ENCODE data around the gene DPCD. TPM values are rescaled to one million over a fixed set of nuclear protein-coding genes. Genes with fewer than 3 reads are reported as not detected.

Gene DPCD
- total and polyA plus RNA-seq, 10 of the 15 experiments (the other 5 are each of a cell fraction or from before 2014, with no cell fraction given): 9.7 to 50.9 (median 26.3) TPM

- Histone ChIP-seq H2AFZ (ENCODE audit: control insufficient read depth, low read depth, low read length) (no peak overlapping the region), H3K27me3 (replicated peaks in 1 of 2; ENCODE audit: control insufficient read depth in 2 of 2, insufficient read depth in 2 of 2, low read length in 1 of 2) (no peaks in the 10 kb centered on the region), H4K20me1 (ENCODE audit: control insufficient read depth, insufficient read depth) (no peaks in the 10 kb centered on the region), H3K4me3 (no peak overlapping the region), H3K79me2 (ENCODE audit: control insufficient read depth, insufficient read depth, low read length) (no peaks in the 10 kb centered on the region), H3K36me3 (ENCODE audit: control insufficient read depth in 2 of 2, insufficient read depth in 2 of 2, low read length in 1 of 2) (peaks cover 2 to 12% of the 10 kb centered on the region in 2 experiments; a peak in 3 of 4 replicates), H3K27ac (ENCODE audit: control insufficient read depth, insufficient read depth) (peak overlapping the region; percentile 62), H3K9me3 (replicated peaks; ENCODE audit: control insufficient read depth, insufficient read depth, low read length) (no peaks in the 10 kb centered on the region), H3K4me1 (ENCODE audit: control insufficient read depth, insufficient read depth, low read length) (peaks cover 19% of the 10 kb centered on the region), H3K4me2 (ENCODE audit: control insufficient read depth, insufficient read depth) (no peak overlapping the region; the same call in 1 of the 2 replicates), H3K9ac (ENCODE audit: control insufficient read depth, insufficient read depth, low read length) (no peak overlapping the region)
- WGBS (ENCODE audit: insufficient coverage, insufficient replicate concordance, low lambda C conversion rate, missing lambda C conversion rate): 81% methylated on average over 9 of the region's 9 CpGs
- ChIA-PET CTCF (interaction anchor here (0.6 to 4.2 kb wide), 8 partner anchors 12 to 166 kb away, joined by 3 to 38 read pairs (median 4); partner anchors contain the start of gene NPM3), POLR2A (interaction anchor here (0.6 kb wide), 1 partner anchor 817 kb away, joined by 3 read pairs; no protein-coding TSS in a partner anchor), RAD21 (ENCODE audit: unreplicated experiment) (interaction anchor here (1.0 to 3.6 kb wide), 7 partner anchors 13 to 167 kb away, joined by 4 to 17 read pairs (median 5); partner anchors contain the start of genes DPCD, NPM3 and POLL), SMC1A (ENCODE audit: uncharacterized antibody, unreplicated experiment) (interaction anchor here (0.7 to 1.9 kb wide), 4 partner anchors 54 to 165 kb away, joined by 3 to 9 read pairs (median 4); no protein-coding TSS in a partner anchor)
- ATAC-seq: no peak
- in situ Hi-C loops (cut with MboI): no loop called here
- BruUV-seq (replicated peaks): no TSS peak
- TF ChIP-seq IKZF1 (conservative IDR thresholded peaks at IDR 0.05): no peak
- TF ChIP-seq BCL3 (IDR thresholded peaks at IDR 0.05; ENCODE audit: borderline replicate concordance, insufficient read depth, low read depth, low read length, poor library complexity, severe bottlenecking): no peak
- no peak for TF ChIP-seq NRF1 (conservative IDR thresholded peaks at IDR 0.05; ENCODE audit: low read depth, low read length)
- TF ChIP-seq NFYB (IDR thresholded peaks at IDR 0.05; ENCODE audit: insufficient read depth, low read depth, low read length): no peak
- no peak for TF ChIP-seq EP300 (IDR thresholded peaks at IDR 0.05; ENCODE audit: borderline replicate concordance in 1 of 2, control insufficient read depth in 1 of 2, low read depth in 2 of 2, low read length in 2 of 2)
- no peak for TF ChIP-seq RUNX3 (IDR thresholded peaks at IDR 0.05; ENCODE audit: low read length)
- no peak for TF ChIP-seq ZNF217 (IDR thresholded peaks at IDR 0.05)
- TF ChIP-seq HCFC1 (IDR thresholded peaks at IDR 0.05; ENCODE audit: low read length): no peak
- no peak for TF ChIP-seq ZBTB33 (IDR thresholded peaks at IDR 0.05)
- no peak for TF ChIP-seq ZNF384 (IDR thresholded peaks at IDR 0.05; ENCODE audit: borderline replicate concordance, low read depth, low read length)
- intact Hi-C loops (cut with micrococcal nuclease; ENCODE audit: unreplicated experiment): no loop called here
- DNase-seq (ENCODE audit: low read depth, low spot score): no peak
- FAIRE-seq: no peak
Observed at GRCh38 chr10:101616415-101617101, 28.4 kb downstream of the DPCD start.

All from GM12878 (cell line).